K562 (cell line): Measurements from ENCODE around the gene LY6G6F. TPM values are rescaled to one million over a fixed set of nuclear protein-coding genes. Genes with fewer than 3 reads are reported as not detected.

ENCODE experiments used
- AFF1 ChIP-seq, 2 experiments: fragments of 450-650 bp; IDR thresholded peaks; 2 replicates each; pipeline ENCODE4 v1.6.1; 2018; ENCODE audit warnings: mild to moderate bottlenecking in 2 of 2, low read depth in 1 of 2; ENCODE audit not compliant: partially characterized antibody in 2 of 2
- ARID2 ChIP-seq: fragments of 450-650 bp; IDR thresholded peaks from 2 replicates; pipeline ENCODE4 v1.6.1; 2017; ENCODE audit warnings: antibody characterized with exemption, mild to moderate bottlenecking
- BCL6 ChIP-seq: fragments of 250-450 bp; sonication (Bioruptor Pico); IDR thresholded peaks from 2 replicates; pipeline ENCODE4 v1.4.0; 2020
- CGGBP1 ChIP-seq: fragments of 250-450 bp; sonication (Bioruptor Pico); IDR thresholded peaks from 2 replicates; pipeline ENCODE4 v1.9.0; 2021; ENCODE audit warnings: mild to moderate bottlenecking
- DMBX1 ChIP-seq: fragments of 250-450 bp; sonication (Bioruptor Pico); IDR thresholded peaks from 2 replicates; pipeline ENCODE4 v1.8.0; 2022; ENCODE audit warnings: inconsistent platforms, mild to moderate bottlenecking, moderate library complexity, borderline replicate concordance
- EHMT2 ChIP-seq: fragments of 450-650 bp; IDR thresholded peaks from 2 replicates; pipeline ENCODE4 v1.6.1; 2018; ENCODE audit warnings: antibody characterized with exemption
- SAFB ChIP-seq: fragments of 200-400 bp; formaldehyde crosslinking; IDR thresholded peaks from 2 replicates; pipeline ENCODE4 v1.6.1; 2017; ENCODE audit warnings: low read depth, low read length, borderline replicate concordance
- SETDB1 ChIP-seq: IDR thresholded peaks from one replicate; pipeline ENCODE4 v1.6.1; 2012; ENCODE audit warnings: low read length, control low read depth, inconsistent platforms
- ZBTB11 ChIP-seq, 3 experiments: fragments of 200-800 bp in 1 of 3; fragments of 250-450 bp in 1 of 3; fragments of 450-650 bp in 1 of 3; sonication (Bioruptor Pico) in 1 of 3; sonication (Bioruptor generic) in 1 of 3; formaldehyde crosslinking in 1 of 3; IDR thresholded peaks; 2 replicates each; pipeline versions ENCODE4 v1.6.1 to v1.8.0; 2016 to 2022; ENCODE audit warnings: mild to moderate bottlenecking in 2 of 3, missing genetic modification characterization in 2 of 3, missing compliant biosample characterization in 1 of 3, moderate library complexity in 1 of 3
- ZNF12 ChIP-seq: sonication (generic); formaldehyde crosslinking; IDR thresholded peaks from 2 replicates; pipeline ENCODE4 v1.4.0; 2020; ENCODE audit warnings: mild to moderate bottlenecking, missing genetic modification reagents
- ZNF165 ChIP-seq: fragments of 250-450 bp; sonication (Bioruptor Pico); IDR thresholded peaks from 2 replicates; pipeline ENCODE4 v1.4.0; 2020; ENCODE audit warnings: borderline replicate concordance
- ZNF586 ChIP-seq: fragments of 450-650 bp; formaldehyde crosslinking; conservative IDR thresholded peaks from 2 replicates; pipeline ENCODE4 v1.4.0; 2020; ENCODE audit warnings: mild to moderate bottlenecking, moderate library complexity
- polyA plus RNA-seq, 8 experiments: library from polyadenylated mRNA; depleted of rRNA in 4 of 8; stranded (reverse) in 5 of 8; unstranded in 3 of 8; fragments of >200 nt; fragmentation: Nextera tagmentation in 2 of 8; fragmentation: Illumina TruSeq in 1 of 8; extraction: Ambion mirVana in 2 of 8; extraction: Trizol in 1 of 8; gene quantifications; 2 replicates each; pipeline versions ENCODE4 v1.2.1 to v1.2.3, GENCODE V29; 2011 to 2014; ENCODE audit warnings: inconsistent platforms in 1 of 8, missing spikeins in 1 of 8
- total RNA-seq, 7 experiments: library from RNA; depleted of rRNA in 6 of 7; stranded (reverse); fragments of >200 nt in 6 of 7; fragmentation: Illumina TruSeq in 2 of 7; extraction: Trizol in 2 of 7; gene quantifications; 2 replicates each; pipeline versions ENCODE4 v1.2.1 to v1.2.3, GENCODE V29; 2011 to 2021; ENCODE audit warnings: low replicate concordance in 1 of 7
- TF ChIP-seq, protein P1 (sequence below): sonication (generic); formaldehyde crosslinking; IDR thresholded peaks from 2 replicates; pipeline ENCODE4 v1.8.1; 2023; ENCODE audit warnings: missing genetic modification reagents, mild to moderate bottlenecking, borderline replicate concordance

The LY6G6F gene
- total and polyA plus RNA-seq, 9 of the 15 experiments (the other 6 are each of a cell fraction or from before 2014, with no cell fraction given), result 0.14 to 0.50 (median 0.28) TPM; not detected in 2

DNA sequence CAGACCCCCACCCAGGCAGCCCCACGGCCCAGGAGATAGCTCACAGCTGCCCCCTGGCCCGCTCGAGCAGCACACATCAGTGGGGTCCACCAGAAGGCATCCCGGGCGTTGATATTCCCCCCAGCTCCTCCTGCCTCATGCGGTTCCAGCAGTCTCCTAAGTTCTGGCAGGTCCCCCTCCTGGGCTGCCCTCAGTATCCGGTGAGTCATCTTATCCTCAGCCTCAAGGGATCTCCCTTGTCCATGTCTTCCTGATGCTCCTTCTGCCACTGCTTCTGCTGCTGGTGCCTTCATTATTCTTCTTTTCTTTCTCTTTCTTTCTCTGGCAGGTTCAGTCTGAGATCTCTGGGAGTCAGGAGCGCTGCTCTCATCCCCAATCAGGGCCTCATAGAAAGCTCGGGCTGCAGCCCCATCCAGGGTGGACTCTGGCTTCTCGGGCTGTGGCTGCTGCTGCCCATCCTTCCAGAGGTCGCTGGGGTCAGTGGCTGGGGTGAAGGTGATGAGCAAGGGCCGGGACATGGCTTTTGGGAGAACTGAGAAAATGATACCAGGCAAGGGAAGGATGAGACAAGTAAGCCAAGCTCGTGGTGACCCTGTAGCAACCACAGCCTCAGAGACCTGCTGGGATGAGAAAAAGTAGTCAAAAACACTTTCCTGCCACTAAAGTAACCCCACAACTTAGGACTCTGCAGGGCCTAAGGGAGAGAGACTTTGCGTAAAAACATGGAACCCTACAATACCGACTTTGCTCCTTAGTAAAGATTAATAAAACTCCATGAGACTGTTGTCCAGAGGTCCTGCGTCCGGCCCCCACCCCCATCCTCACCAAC, 42.5 kb upstream of the LY6G6F start (continued):
- TF ChIP-seq, protein P1, sequence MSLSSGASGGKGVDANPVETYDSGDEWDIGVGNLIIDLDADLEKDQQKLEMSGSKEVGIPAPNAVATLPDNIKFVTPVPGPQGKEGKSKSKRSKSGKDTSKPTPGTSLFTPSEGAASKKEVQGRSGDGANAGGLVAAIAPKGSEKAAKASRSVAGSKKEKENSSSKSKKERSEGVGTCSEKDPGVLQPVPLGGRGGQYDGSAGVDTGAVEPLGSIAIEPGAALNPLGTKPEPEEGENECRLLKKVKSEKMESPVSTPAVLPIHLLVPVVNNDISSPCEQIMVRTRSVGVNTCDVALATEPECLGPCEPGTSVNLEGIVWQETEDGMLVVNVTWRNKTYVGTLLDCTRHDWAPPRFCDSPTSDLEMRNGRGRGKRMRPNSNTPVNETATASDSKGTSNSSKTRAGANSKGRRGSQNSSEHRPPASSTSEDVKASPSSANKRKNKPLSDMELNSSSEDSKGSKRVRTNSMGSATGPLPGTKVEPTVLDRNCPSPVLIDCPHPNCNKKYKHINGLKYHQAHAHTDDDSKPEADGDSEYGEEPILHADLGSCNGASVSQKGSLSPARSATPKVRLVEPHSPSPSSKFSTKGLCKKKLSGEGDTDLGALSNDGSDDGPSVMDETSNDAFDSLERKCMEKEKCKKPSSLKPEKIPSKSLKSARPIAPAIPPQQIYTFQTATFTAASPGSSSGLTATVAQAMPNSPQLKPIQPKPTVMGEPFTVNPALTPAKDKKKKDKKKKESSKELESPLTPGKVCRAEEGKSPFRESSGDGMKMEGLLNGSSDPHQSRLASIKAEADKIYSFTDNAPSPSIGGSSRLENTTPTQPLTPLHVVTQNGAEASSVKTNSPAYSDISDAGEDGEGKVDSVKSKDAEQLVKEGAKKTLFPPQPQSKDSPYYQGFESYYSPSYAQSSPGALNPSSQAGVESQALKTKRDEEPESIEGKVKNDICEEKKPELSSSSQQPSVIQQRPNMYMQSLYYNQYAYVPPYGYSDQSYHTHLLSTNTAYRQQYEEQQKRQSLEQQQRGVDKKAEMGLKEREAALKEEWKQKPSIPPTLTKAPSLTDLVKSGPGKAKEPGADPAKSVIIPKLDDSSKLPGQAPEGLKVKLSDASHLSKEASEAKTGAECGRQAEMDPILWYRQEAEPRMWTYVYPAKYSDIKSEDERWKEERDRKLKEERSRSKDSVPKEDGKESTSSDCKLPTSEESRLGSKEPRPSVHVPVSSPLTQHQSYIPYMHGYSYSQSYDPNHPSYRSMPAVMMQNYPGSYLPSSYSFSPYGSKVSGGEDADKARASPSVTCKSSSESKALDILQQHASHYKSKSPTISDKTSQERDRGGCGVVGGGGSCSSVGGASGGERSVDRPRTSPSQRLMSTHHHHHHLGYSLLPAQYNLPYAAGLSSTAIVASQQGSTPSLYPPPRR (CRISPR knock-in tag), result no peak
- no peak for TF ChIP-seq CGGBP1 (CRISPR knock-in tag)
- 0 out of 6 replicates have a peak, but pooled peaks of 1 of the 3 experiments have one; percentile 10 for TF ChIP-seq ZBTB11 (CRISPR knock-in tag; IDR thresholded peaks at IDR 0.05)
- no peak; the same call in 1 of the 2 replicates for TF ChIP-seq DMBX1 (CRISPR knock-in tag)
- no peak for TF ChIP-seq SAFB
- 0 out of 2 replicates have a peak, but pooled peaks have one; percentile 85 for TF ChIP-seq ZNF165
- TF ChIP-seq SETDB1, result no peak
- TF ChIP-seq ZNF12, result no peak
- TF ChIP-seq BCL6, result no peak; the same call in 1 of the 2 replicates
- 0 out of 2 replicates have a peak, but pooled peaks have one; percentile 32 for TF ChIP-seq EHMT2
- TF ChIP-seq ARID2, result 0 out of 2 replicates have a peak, but pooled peaks have one; percentile 68
- peak in 1 of 2 experiments; percentile 78 for TF ChIP-seq AFF1 (IDR thresholded peaks at IDR 0.05; ENCODE audit: low read depth in 1 of 2, partially characterized antibody in 2 of 2)
- TF ChIP-seq ZNF586, result no peak
